Endothelial cell of umbilical vein (primary cell): ENCODE results near the gene FANCC. TPM values are rescaled to one million over a fixed set of nuclear protein-coding genes. Genes with fewer than 3 reads are reported as not detected.

Experiments
- BruUV-seq: library from RNA; stranded (reverse); fragments of 400-500 nt; replicated peaks from 2 replicates; lab custom pipeline; 2021; lab: Mats Ljungman, UMichigan
- CTCF ChIA-PET: fragments of 300-600, 350-600 bp; sonication (Branson Sonifier 250); formaldehyde crosslinking; loops from one replicate; lab custom pipeline; 2021; ENCODE audit warnings: antibody characterized with exemption, inconsistent platforms; lab: Charles Lee
- POLR2A ChIA-PET: fragments of 300-600, 350-600 bp; sonication (Branson Sonifier 250); formaldehyde crosslinking; loops from one replicate; lab custom pipeline; 2021; ENCODE audit warnings: antibody characterized with exemption, inconsistent platforms; lab: Charles Lee
- DNase-seq: peaks from one replicate; pipeline ENCODE4 v3.0.0-alpha.2; 2011; ENCODE audit warnings: low read depth, low spot score
- FAIRE-seq: peaks from 2 replicates; lab custom pipeline; 2011; peaks lifted over from hg19 to GRCh38; lab: Jason Lieb, UNC
- H2AFZ ChIP-seq: 2 replicates; pipeline ENCODE4 v1.6.0; 2012; ENCODE audit warnings: low read depth, low read length, control low read depth, inconsistent platforms
- H3K27ac ChIP-seq: 2 replicates; pipeline ENCODE4 v1.5.1; 2011; ENCODE audit warnings: low read depth, mild to moderate bottlenecking, control low read depth, low read length, moderate library complexity; ENCODE audit not compliant: insufficient read depth
- H3K27me3 ChIP-seq, 2 experiments: 2 replicates each; pipeline versions ENCODE4 v1.6.0 to v1.6.1; 2011; ENCODE audit warnings: low read length in 2 of 2, mixed read lengths in 1 of 2; ENCODE audit not compliant: control insufficient read depth in 2 of 2, insufficient read depth in 2 of 2
- H3K36me3 ChIP-seq, 2 experiments: 2 replicates in 1 of 2; 3 replicates in 1 of 2; pipeline ENCODE4 v1.5.1; 2011; ENCODE audit warnings: low read length in 2 of 2, mild to moderate bottlenecking in 1 of 2, moderate library complexity in 1 of 2; ENCODE audit not compliant: control insufficient read depth in 2 of 2, insufficient read depth in 2 of 2; ENCODE audit errors: extremely low read depth in 1 of 2
- H3K4me1 ChIP-seq: 3 replicates; pipeline ENCODE4 v1.5.1; 2011; ENCODE audit warnings: mild to moderate bottlenecking, low read length; ENCODE audit not compliant: control insufficient read depth, insufficient read depth; ENCODE audit errors: extremely low read depth
- H3K4me2 ChIP-seq: 2 replicates; pipeline ENCODE4 v1.6.1; 2011; ENCODE audit warnings: low read length, control low read depth, mixed read lengths; ENCODE audit not compliant: insufficient read depth
- H3K4me3 ChIP-seq, 3 experiments: fragments of 200-600 bp in 1 of 3; sonication (generic), shearing (Covaris generic) in 1 of 3; replicated peaks in 1 of 3; 2 replicates each; pipeline ENCODE4 v1.5.1; 2011 to 2016; ENCODE audit warnings: control low read depth in 3 of 3, low read length in 3 of 3, mild to moderate bottlenecking in 2 of 3, inconsistent platforms in 1 of 3, low read depth in 1 of 3, moderate library complexity in 1 of 3; ENCODE audit not compliant: insufficient read depth in 1 of 3
- H3K79me2 ChIP-seq: 2 replicates; pipeline ENCODE4 v1.6.0; 2012; ENCODE audit warnings: low read length, inconsistent platforms; ENCODE audit not compliant: control insufficient read depth, insufficient read depth
- H3K9ac ChIP-seq: replicated peaks from 2 replicates; pipeline ENCODE3; 2011; ENCODE audit warnings: low read length, control low read depth; ENCODE audit not compliant: insufficient read depth; ENCODE audit errors: extremely low read depth
- H3K9me1 ChIP-seq: replicated peaks from 3 replicates; pipeline ENCODE4 v1.6.0; 2011; ENCODE audit warnings: mild to moderate bottlenecking, low read length; ENCODE audit not compliant: control insufficient read depth, insufficient read depth; ENCODE audit errors: extremely low read depth
- H3K9me3 ChIP-seq: replicated peaks from 2 replicates; pipeline ENCODE4 v1.5.1; 2012; ENCODE audit warnings: low read length, inconsistent platforms; ENCODE audit not compliant: control insufficient read depth, insufficient read depth
- H4K20me1 ChIP-seq: replicated peaks from 2 replicates; pipeline ENCODE3; 2011; ENCODE audit warnings: mild to moderate bottlenecking, low read length; ENCODE audit not compliant: control insufficient read depth, insufficient read depth; ENCODE audit errors: extremely low read depth
- EZH2 ChIP-seq: IDR thresholded peaks from 2 replicates; pipeline ENCODE4 v1.6.1; 2012; ENCODE audit warnings: borderline replicate concordance, low read depth, mild to moderate bottlenecking, moderate library complexity, low read length, inconsistent platforms; ENCODE audit not compliant: severe bottlenecking
- FOS ChIP-seq: IDR thresholded peaks from 2 replicates; pipeline ENCODE4 v1.6.1; 2011; ENCODE audit warnings: mild to moderate bottlenecking, low read length, moderate library complexity, borderline replicate concordance; ENCODE audit not compliant: insufficient read depth
- JUN ChIP-seq: IDR thresholded peaks from 2 replicates; pipeline ENCODE4 v1.6.1; 2011; ENCODE audit warnings: borderline replicate concordance, low read depth; ENCODE audit not compliant: insufficient read length, insufficient read depth
- MYC ChIP-seq: IDR thresholded peaks from one replicate; pipeline ENCODE4 v1.6.1; 2011; ENCODE audit warnings: mild to moderate bottlenecking, low read depth, low read length
- POLR2AphosphoS5 ChIP-seq: IDR thresholded peaks from 2 replicates; pipeline ENCODE4 v1.6.1; 2012; ENCODE audit warnings: low read depth, mild to moderate bottlenecking, control low read depth, low read length, moderate library complexity; ENCODE audit not compliant: insufficient read depth
- dilution Hi-C: fragments of 300-500 bp; cut with MboI; formaldehyde crosslinking; loops from one replicate; pipeline ENCODE4 v1.15.0; 2019; ENCODE audit warnings: low sequenced_read_pairs; ENCODE audit not compliant: extremely low pct_ligation_motif_present
- intact Hi-C: fragments of 100-400 bp; cut with micrococcal nuclease; formaldehyde crosslinking; loops from one replicate; pipeline ENCODE4 v1.10.0; 2022
- polyA plus RNA-seq, 4 experiments: library from polyadenylated mRNA; depleted of rRNA in 3 of 4; stranded (reverse) in 3 of 4; unstranded in 1 of 4; fragments of >200 nt; gene quantifications; 2 replicates each; pipeline versions ENCODE4 v1.2.1 to v1.2.3, GENCODE V29; 2011 to 2012; ENCODE audit warnings: missing spikeins in 1 of 4
- total RNA-seq: library from RNA; stranded (reverse); gene quantifications from 2 replicates; pipeline ENCODE4 v1.2.3, GENCODE V29; 2021
- TF ChIP-seq, protein P1 (sequence below): IDR thresholded peaks from 2 replicates; pipeline ENCODE4 v1.6.1; 2011; ENCODE audit not compliant: insufficient read depth, insufficient read length
- TF ChIP-seq, protein P2 (sequence below), 2 donors: IDR thresholded peaks; 1 replicate in 1 of 2; 2 replicates in 1 of 2; pipeline ENCODE4 v1.5.1; 2011; ENCODE audit warnings: low read length in 2 of 2, mild to moderate bottlenecking in 2 of 2, moderate library complexity in 2 of 2, control low read depth in 1 of 2, inconsistent platforms in 1 of 2, low read depth in 1 of 2; ENCODE audit not compliant: insufficient read depth in 1 of 2; ENCODE audit errors: extremely low read depth in 1 of 2

FANCC gene
- total and polyA plus RNA-seq, 2 donors (not counting 3 experiments of a cell fraction or from before 2014, with no cell fraction given), result 5.7 to 13.1 TPM

DNA sequence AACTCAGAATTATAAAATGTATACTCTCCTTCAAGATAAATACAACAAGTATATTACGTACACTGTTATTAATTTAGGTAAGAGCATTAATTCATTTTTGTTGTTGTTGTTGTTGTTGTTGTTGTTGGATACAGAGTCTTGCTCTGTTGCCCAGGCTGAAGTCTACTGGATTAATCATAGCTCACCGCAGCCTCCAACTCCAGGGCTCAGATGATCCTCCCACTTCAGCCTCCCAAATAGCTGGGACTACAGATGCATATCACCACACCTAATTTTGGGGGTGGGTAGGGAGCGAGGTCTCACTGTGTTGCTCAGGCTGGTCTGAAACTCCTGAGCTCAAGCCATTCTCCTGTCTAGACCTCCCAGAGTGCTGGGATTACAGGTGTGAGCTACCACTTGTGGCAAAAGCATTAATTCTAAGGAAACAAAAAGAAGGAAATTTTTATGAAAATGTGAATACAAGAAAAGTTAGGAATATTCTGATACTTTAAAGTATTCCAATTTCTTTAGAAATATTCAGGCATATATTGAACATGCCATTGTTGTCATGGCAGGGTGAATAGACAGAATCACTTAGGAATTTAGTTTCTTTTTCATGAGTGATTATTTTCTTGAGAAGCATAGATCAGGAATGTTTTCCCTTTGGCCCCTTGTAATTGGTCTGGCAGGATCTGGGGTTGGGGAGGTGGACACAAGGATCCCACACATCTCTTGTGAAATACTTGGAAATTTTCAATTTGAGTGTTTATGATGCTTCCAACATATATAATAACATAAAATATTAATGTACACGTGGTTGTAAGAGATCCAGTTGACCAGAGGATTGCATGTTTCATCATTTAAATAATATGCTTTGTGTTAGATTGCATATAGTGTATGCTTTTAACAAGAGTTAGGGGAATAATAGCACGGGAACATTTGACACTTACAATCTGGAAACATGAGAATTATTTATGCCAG, 263.6 kb downstream of the FANCC start:
- Histone ChIP-seq H2AFZ (no peak overlapping the region), H3K36me3 (peaks cover 0 to 2% of the 10 kb centered on the region in 2 experiments), H4K20me1 (peaks cover 3% of the 10 kb centered on the region), H3K9me1 (no peaks in the 10 kb centered on the region), H3K79me2 (peaks cover 29% of the 10 kb centered on the region), H3K4me1 (peaks cover 25% of the 10 kb centered on the region), H3K27me3 (no peaks in the 10 kb centered on the region), H3K9ac (no peak overlapping the region), H3K27ac (no peak overlapping the region), H3K9me3 (no peaks in the 10 kb centered on the region), H3K4me3 (no peak overlapping the region), H3K4me2 (no peak overlapping the region)
- FAIRE-seq (no peak), DNase-seq (no peak)
- TF ChIP-seq, protein P1, sequence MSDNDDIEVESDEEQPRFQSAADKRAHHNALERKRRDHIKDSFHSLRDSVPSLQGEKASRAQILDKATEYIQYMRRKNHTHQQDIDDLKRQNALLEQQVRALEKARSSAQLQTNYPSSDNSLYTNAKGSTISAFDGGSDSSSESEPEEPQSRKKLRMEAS, result no peak
- TF ChIP-seq, protein P2, sequence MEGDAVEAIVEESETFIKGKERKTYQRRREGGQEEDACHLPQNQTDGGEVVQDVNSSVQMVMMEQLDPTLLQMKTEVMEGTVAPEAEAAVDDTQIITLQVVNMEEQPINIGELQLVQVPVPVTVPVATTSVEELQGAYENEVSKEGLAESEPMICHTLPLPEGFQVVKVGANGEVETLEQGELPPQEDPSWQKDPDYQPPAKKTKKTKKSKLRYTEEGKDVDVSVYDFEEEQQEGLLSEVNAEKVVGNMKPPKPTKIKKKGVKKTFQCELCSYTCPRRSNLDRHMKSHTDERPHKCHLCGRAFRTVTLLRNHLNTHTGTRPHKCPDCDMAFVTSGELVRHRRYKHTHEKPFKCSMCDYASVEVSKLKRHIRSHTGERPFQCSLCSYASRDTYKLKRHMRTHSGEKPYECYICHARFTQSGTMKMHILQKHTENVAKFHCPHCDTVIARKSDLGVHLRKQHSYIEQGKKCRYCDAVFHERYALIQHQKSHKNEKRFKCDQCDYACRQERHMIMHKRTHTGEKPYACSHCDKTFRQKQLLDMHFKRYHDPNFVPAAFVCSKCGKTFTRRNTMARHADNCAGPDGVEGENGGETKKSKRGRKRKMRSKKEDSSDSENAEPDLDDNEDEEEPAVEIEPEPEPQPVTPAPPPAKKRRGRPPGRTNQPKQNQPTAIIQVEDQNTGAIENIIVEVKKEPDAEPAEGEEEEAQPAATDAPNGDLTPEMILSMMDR (IDR thresholded peaks at IDR 0.05; ENCODE audit: extremely low read depth in 1 of 2, insufficient read depth in 1 of 2, low read depth in 1 of 2, low read length in 2 of 2), result no peak
- TF ChIP-seq EZH2 (no peak), FOS (no peak), MYC (no peak), JUN (no peak), POLR2AphosphoS5 (no peak)
- intact Hi-C loops, result loop anchor here (5.0 kb wide), 1 partner anchor 392 kb away; no protein-coding TSS in a partner anchor
- BruUV-seq, result no TSS peak
- ChIA-PET CTCF (interaction anchor here (1.1 to 2.0 kb wide), 4 partner anchors 28 to 373 kb away, joined by 3 to 6 read pairs (median 4); no protein-coding TSS in a partner anchor), POLR2A (no interaction called here)
- dilution Hi-C loops, result no loop called here
